ENCODE results near the gene PODXL. TPM values are rescaled to one million over a fixed set of nuclear protein-coding genes. Genes with fewer than 3 reads are reported as not detected.

PODXL gene
- total and polyA plus RNA-seq, 2 of the 8 experiments (the other 6 are each of a cell fraction or from before 2014, with no cell fraction given), result 638 to 925 TPM

GRCh38 chr7:131564640-131565039, 8.2 kb upstream of the PODXL start:
- Histone ChIP-seq H3K4me3 (ENCODE audit: extremely low read depth in 1 of 4, insufficient read depth in 2 of 4, low read depth in 3 of 4, low read length in 4 of 4) (no peak overlapping the region), H3K79me1 (ENCODE audit: low read depth, low read length) (no peaks in the 10 kb centered on the region; the same call in none of the 2 replicates), H3K4me2 (ENCODE audit: insufficient read depth in 1 of 2, low read depth in 2 of 2, low read length in 2 of 2) (no peak overlapping the region), H2BK15ac (ENCODE audit: low read length) (no peak overlapping the region), H2BK20ac (ENCODE audit: low read length) (no peak overlapping the region), H2BK5ac (ENCODE audit: low read depth, low read length) (no peak overlapping the region), H3K79me2 (ENCODE audit: control insufficient read depth in 1 of 2, insufficient read depth in 2 of 2, low read length in 2 of 2) (peaks cover 0 to 6% of the 10 kb centered on the region in 2 experiments; a peak in 1 of 4 replicates), H3K18ac (ENCODE audit: extremely low read depth, low read length) (no peak overlapping the region), H3K4ac (replicated peaks; ENCODE audit: insufficient read length, low read depth, low read length) (no peak overlapping the region), H2AK5ac (ENCODE audit: low read depth, low read length) (no peak overlapping the region), H3K9ac (replicated peaks in 1 of 4; ENCODE audit: extremely low read depth in 1 of 4, low read depth in 3 of 4, low read length in 3 of 4) (no peak overlapping the region), H2AFZ (ENCODE audit: low read length) (no peak overlapping the region), H3K27ac (ENCODE audit: low read depth, low read length) (no peak overlapping the region), H4K91ac (replicated peaks; ENCODE audit: insufficient read length, low read length) (no peak overlapping the region), H3K4me1 (replicated peaks in 1 of 4; ENCODE audit: control insufficient read depth in 3 of 4, insufficient read depth in 4 of 4, low read length in 3 of 4) (peaks cover 0 to 6% (median 2%) of the 10 kb centered on the region in 4 experiments; a peak in 3 of 7 replicates), H3K9me3 (ENCODE audit: insufficient read depth in 2 of 2, low read depth in 1 of 2, low read length in 1 of 2) (no peaks in the 10 kb centered on the region), H2BK120ac (replicated peaks; ENCODE audit: low read depth, low read length) (no peak overlapping the region), H4K8ac (ENCODE audit: extremely low read depth, insufficient read depth, low read length) (no peak overlapping the region), H4K20me1 (replicated peaks in 1 of 2; ENCODE audit: control insufficient read depth in 1 of 2, insufficient read depth in 2 of 2, low read length in 2 of 2) (no peaks in the 10 kb centered on the region), H3K56ac (replicated peaks; ENCODE audit: insufficient read length, low read depth, low read length) (no peak overlapping the region), H3K36me3 (ENCODE audit: control insufficient read depth in 2 of 4, insufficient read depth in 4 of 4, low read length in 3 of 4) (no peaks in the 10 kb centered on the region), H3K23ac (ENCODE audit: insufficient read length) (no peak overlapping the region), H3K23me2 (ENCODE audit: low read depth, low read length) (no peaks in the 10 kb centered on the region; the same call in 1 of the 2 replicates), H2BK12ac (ENCODE audit: low read depth, low read length) (no peak overlapping the region), H3K14ac (ENCODE audit: insufficient read length) (no peak overlapping the region), H3K27me3 (replicated peaks in 1 of 4; ENCODE audit: control insufficient read depth in 3 of 4, extremely low read depth in 1 of 4, insufficient read depth in 3 of 4, low read length in 3 of 4) (no peaks in the 10 kb centered on the region), H4K5ac (ENCODE audit: insufficient read length, low read depth, low read length) (no peak overlapping the region)
- FAIRE-seq (no peak), DNase-seq (ENCODE audit: low read depth in 1 of 2, low spot score in 2 of 2) (no peak)
- ChIA-PET CTCF (ENCODE audit: partially characterized antibody) (interaction anchor here (0.6 to 1.4 kb wide), 2 partner anchors 13 to 213 kb away, joined by 4 to 6 read pairs; no protein-coding TSS in a partner anchor), POLR2A (ENCODE audit: partially characterized antibody) (interaction anchor here (1.3 kb wide), 1 partner anchor 11 kb away, joined by 3 read pairs; no protein-coding TSS in a partner anchor)
- WGBS, 2 experiments (ENCODE audit: extremely low coverage in 1 of 2, insufficient coverage in 1 of 2, insufficient read length in 1 of 2, insufficient replicate concordance in 2 of 2, low coverage in 1 of 2, low lambda C conversion rate in 2 of 2, missing lambda C conversion rate in 1 of 2), result 88% methylated on average over 5 of the region's 5 CpGs; no CpG with 5 or more reads in 1 of the 2 experiments
- TF ChIP-seq CHD1 (IDR thresholded peaks at IDR 0.05; ENCODE audit: low read depth, low read length) (no peak), EZH2 (IDR thresholded peaks at IDR 0.05; ENCODE audit: low read depth, low read length, severe bottlenecking) (no peak), BCL11A (IDR thresholded peaks at IDR 0.05; ENCODE audit: low read depth in 2 of 2, low read length in 2 of 2) (no peak), CTBP2 (IDR thresholded peaks at IDR 0.05; ENCODE audit: borderline replicate concordance, insufficient read depth, insufficient read length, low read length) (no peak), GABPA (IDR thresholded peaks at IDR 0.05; ENCODE audit: borderline replicate concordance, insufficient read depth, low read length) (no peak), CBX5 (IDR thresholded peaks at IDR 0.05; ENCODE audit: low read depth, low read length) (no peak), BRCA1 (IDR thresholded peaks at IDR 0.05; ENCODE audit: low read depth, low read length) (no peak), YY1 (IDR thresholded peaks at IDR 0.05; ENCODE audit: low read depth, low read length) (no peak), PHF8 (conservative IDR thresholded peaks at IDR 0.05; ENCODE audit: low read depth, low read length) (no peak), SP2 (IDR thresholded peaks at IDR 0.05; ENCODE audit: low read length) (no peak), TAF7 (optimal IDR thresholded peaks at IDR 0.05; ENCODE audit: borderline replicate concordance, low read depth, low read length) (no peak), SRF (IDR thresholded peaks at IDR 0.05; ENCODE audit: low read depth, low read length) (no peak), RBBP5 (IDR thresholded peaks at IDR 0.05; ENCODE audit: borderline replicate concordance, low read depth, low read length) (no peak), NRF1 (IDR thresholded peaks at IDR 0.05; ENCODE audit: low read depth, low read length) (no peak)

Data from H1 (cell line).